Neural cell (in vitro differentiated cells): ENCODE data around the gene CLSTN3. TPM values are rescaled to one million over a fixed set of nuclear protein-coding genes. Genes with fewer than 3 reads are reported as not detected.

Source experiments
- H2AFZ ChIP-seq: fragments of 200-600, 300-800 bp; sonication (generic), shearing (Covaris generic); 2 replicates; pipeline ENCODE4 v1.6.0; 2014; ENCODE audit warnings: low read depth, mild to moderate bottlenecking, antibody characterized with exemption, low read length, moderate library complexity
- H3F3A ChIP-seq: fragments of 200-600 bp; shearing (Covaris generic); 2 replicates; pipeline ENCODE4 v1.6.1; 2016; ENCODE audit warnings: mild to moderate bottlenecking, moderate library complexity, mixed read lengths, antibody characterized with exemption, low read length; ENCODE audit not compliant: insufficient read depth, poor library complexity, severe bottlenecking
- H3K27ac ChIP-seq: fragments of 200-600, 300-800 bp; sonication (generic), shearing (Covaris generic); 2 replicates; pipeline ENCODE4 v1.5.1; 2014; ENCODE audit warnings: mild to moderate bottlenecking, low read length, moderate library complexity
- H3K27me3 ChIP-seq: fragments of 300-800, 200-600 bp; sonication (generic), shearing (Covaris generic); 2 replicates; pipeline ENCODE4 v1.6.0; 2014; ENCODE audit warnings: mild to moderate bottlenecking, low read depth, low read length, moderate library complexity; ENCODE audit not compliant: insufficient read depth
- H3K36me3 ChIP-seq: fragments of 300-800, 200-600 bp; sonication (generic), shearing (Covaris generic); 2 replicates; pipeline ENCODE4 v1.5.1; 2014; ENCODE audit warnings: mild to moderate bottlenecking, antibody characterized with exemption, low read length, moderate library complexity; ENCODE audit not compliant: insufficient read depth
- H3K4me2 ChIP-seq: fragments of 300-800, 200-600 bp; sonication (generic), shearing (Covaris generic); 2 replicates; pipeline ENCODE4 v1.6.0; 2014; ENCODE audit warnings: mild to moderate bottlenecking, low read length
- H3K4me3 ChIP-seq: fragments of 300-800, 200-600 bp; sonication (generic), shearing (Covaris generic); 2 replicates; pipeline ENCODE4 v1.5.1; 2014; ENCODE audit warnings: mild to moderate bottlenecking, low read length, moderate library complexity
- H3K79me2 ChIP-seq: fragments of 200-600 bp; shearing (Covaris generic); replicated peaks from 2 replicates; pipeline ENCODE4 v1.6.0; 2014; ENCODE audit warnings: mild to moderate bottlenecking, low read length, moderate library complexity; ENCODE audit not compliant: insufficient read depth
- H3K9ac ChIP-seq: fragments of 300-800, 200-600 bp; sonication (generic), shearing (Covaris generic); 2 replicates; pipeline ENCODE4 v1.6.1; 2016; ENCODE audit warnings: mild to moderate bottlenecking, low read length, mixed read lengths
- H3K9me2 ChIP-seq: fragments of 200-600 bp; shearing (Covaris generic); 2 replicates; pipeline ENCODE4 v1.6.1; 2016; ENCODE audit warnings: mild to moderate bottlenecking, low read length, mixed read lengths; ENCODE audit not compliant: insufficient read depth
- H3K9me3 ChIP-seq: fragments of 200-600, 300-800 bp; sonication (generic), shearing (Covaris generic); 2 replicates; pipeline ENCODE4 v1.6.1; 2016; ENCODE audit warnings: mild to moderate bottlenecking, mixed run types, low read length, moderate library complexity, mixed read lengths
- H4K20me1 ChIP-seq: fragments of 200-600 bp; shearing (Covaris generic); 2 replicates; pipeline ENCODE4 v1.6.1; 2016; ENCODE audit warnings: mild to moderate bottlenecking, mixed run types; ENCODE audit not compliant: insufficient read depth
- EZH2 ChIP-seq: fragments of 200-600, 300-800 bp; shearing (Covaris generic), sonication (generic); IDR thresholded peaks from 2 replicates; pipeline ENCODE4 v1.6.1; 2014; ENCODE audit warnings: antibody characterized with exemption, low read length, borderline replicate concordance, mild to moderate bottlenecking; ENCODE audit not compliant: insufficient read depth, poor library complexity, severe bottlenecking
- MXI1 ChIP-seq: fragments of 450-650 bp; conservative IDR thresholded peaks from 2 replicates; pipeline ENCODE4 v1.6.1; 2014; ENCODE audit warnings: antibody characterized with exemption, mild to moderate bottlenecking; ENCODE audit not compliant: poor library complexity, severe bottlenecking
- POLR2AphosphoS5 ChIP-seq: IDR thresholded peaks from 2 replicates; pipeline ENCODE4 v1.6.1; 2012
- RAD21 ChIP-seq: fragments of 450-650 bp; conservative IDR thresholded peaks from 2 replicates; pipeline ENCODE4 v1.6.1; 2014; ENCODE audit warnings: antibody characterized with exemption, mild to moderate bottlenecking, moderate library complexity
- REST ChIP-seq: IDR thresholded peaks from 2 replicates; pipeline ENCODE4 v1.6.1; 2012; ENCODE audit warnings: borderline replicate concordance
- SMC3 ChIP-seq: fragments of 450-650 bp; conservative IDR thresholded peaks from 2 replicates; pipeline ENCODE4 v1.6.1; 2014; ENCODE audit warnings: antibody characterized with exemption, mild to moderate bottlenecking, moderate library complexity; ENCODE audit not compliant: poor library complexity
- TAF1 ChIP-seq: IDR thresholded peaks from 2 replicates; pipeline ENCODE4 v1.6.1; 2012; ENCODE audit warnings: low read depth
- polyA plus RNA-seq: library from polyadenylated mRNA; depleted of rRNA; stranded (reverse); fragments of >200 nt; gene quantifications from 2 replicates; pipeline ENCODE4 v1.2.3, GENCODE V29; 2014
- TF ChIP-seq, protein P1 (sequence below): fragments of 450-650 bp; IDR thresholded peaks from 2 replicates; pipeline ENCODE4 v1.5.1; 2014; ENCODE audit warnings: antibody characterized with exemption, mild to moderate bottlenecking, moderate library complexity; ENCODE audit not compliant: poor library complexity, severe bottlenecking

CLSTN3 gene
- polyA plus RNA-seq, 1 donor from 2014 or later, result 61.0 TPM

DNA sequence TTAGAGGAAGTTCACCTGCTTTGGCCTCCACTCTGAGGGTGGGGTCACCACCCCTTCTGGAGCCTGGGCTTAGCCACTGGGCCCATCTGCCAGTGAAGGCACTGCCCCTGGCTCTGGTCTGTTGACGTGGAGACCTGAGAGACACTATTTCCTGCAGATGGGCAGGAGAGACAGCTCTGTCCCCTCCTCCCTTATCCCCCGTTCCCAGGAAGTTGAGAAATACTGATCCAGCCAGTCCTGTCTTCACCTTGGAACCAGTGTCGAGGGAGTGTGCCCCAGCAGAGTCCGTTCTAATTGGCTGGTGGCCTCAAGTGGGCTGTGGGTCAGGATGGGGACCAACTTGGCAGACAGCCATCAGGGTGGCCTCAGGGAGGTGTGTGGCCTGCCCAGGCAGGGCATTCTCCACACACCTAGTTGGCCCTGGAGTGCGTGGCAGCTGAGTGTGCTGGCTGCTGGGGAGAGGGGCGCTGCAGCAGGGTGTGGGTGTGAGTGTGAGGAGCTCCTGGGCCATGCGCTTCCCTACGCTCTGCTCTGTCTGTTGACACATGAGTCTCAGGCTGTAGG, 25.4 kb downstream of the CLSTN3 start (continued):
- TF ChIP-seq MXI1, result no peak

DNA sequence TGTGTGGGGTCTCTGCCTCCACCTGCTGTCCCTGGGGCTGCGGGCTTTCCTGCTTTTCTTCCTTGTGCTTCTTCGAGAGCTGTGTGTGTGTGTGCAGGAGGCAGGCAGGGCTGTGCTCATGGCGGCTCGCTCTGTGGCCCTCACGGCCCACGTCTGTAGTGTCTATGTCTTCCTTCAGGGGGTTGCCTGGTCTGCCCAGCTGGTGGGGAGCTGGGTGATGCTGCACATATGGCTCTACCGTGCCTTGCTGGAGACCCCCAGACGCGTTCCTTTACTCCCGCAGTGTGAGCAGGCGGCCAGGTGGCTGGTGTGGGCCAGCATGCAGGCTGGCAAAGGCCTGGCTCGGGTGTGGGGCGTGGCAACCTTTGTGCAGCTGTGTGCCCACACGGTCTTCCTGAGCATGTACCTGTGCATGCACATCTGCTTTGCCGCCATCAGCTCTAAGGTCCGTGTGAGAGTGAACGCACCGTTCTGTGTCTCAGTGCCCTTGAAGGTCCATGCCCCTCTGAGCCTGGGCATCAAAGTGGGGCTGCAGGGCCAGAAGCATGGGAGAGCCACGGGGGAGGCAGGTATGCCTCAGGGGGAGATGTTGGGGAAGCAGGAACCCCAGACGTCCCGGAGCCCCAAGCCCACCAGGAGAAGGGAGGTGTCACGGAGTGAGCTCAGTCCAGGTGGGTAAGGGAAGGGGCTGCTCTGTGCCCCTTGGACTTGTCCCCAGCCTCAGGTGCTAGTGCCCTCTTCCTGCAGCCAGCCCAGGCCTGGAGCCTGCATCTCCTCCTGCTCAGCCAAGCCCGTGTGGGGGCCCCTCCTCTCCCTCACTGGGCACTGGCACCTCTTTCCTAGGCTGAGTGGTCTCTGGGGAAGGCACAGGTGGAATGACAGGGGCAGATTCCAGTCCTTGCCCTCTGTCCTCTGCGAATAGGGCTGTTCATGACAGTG, 26.4 kb downstream of the CLSTN3 start:
- H3K9me3 ChIP-seq, result no peaks in the 10 kb centered on the region
- H4K20me1 ChIP-seq, result no peaks in the 10 kb centered on the region
- no peak overlapping the region for H3K9ac ChIP-seq
- H3K4me3 ChIP-seq, result no peak overlapping the region
- no peaks in the 10 kb centered on the region for H3K9me2 ChIP-seq
- no peaks in the 10 kb centered on the region for H3F3A ChIP-seq
- H2AFZ ChIP-seq, result no peak overlapping the region
- TF ChIP-seq REST, result no peak
- TF ChIP-seq SMC3, result no peak
- no peak for TF ChIP-seq TAF1
- no peaks in the 10 kb centered on the region for H3K27me3 ChIP-seq
- no peak overlapping the region for H3K27ac ChIP-seq
- no peaks in the 10 kb centered on the region for H3K79me2 ChIP-seq
- H3K4me2 ChIP-seq, result no peak overlapping the region
- H3K36me3 ChIP-seq, result peaks cover 14% of the 10 kb centered on the region

GRCh38 chr12:7157391-7157790, 27.2 kb downstream of the CLSTN3 start:
- no peak overlapping the region for H3K4me3 ChIP-seq
- H3K79me2 ChIP-seq, result no peaks in the 10 kb centered on the region
- H4K20me1 ChIP-seq, result no peaks in the 10 kb centered on the region
- H3K4me2 ChIP-seq, result no peak overlapping the region
- no peak overlapping the region for H2AFZ ChIP-seq
- no peaks in the 10 kb centered on the region for H3K9me2 ChIP-seq
- H3K9me3 ChIP-seq, result no peaks in the 10 kb centered on the region
- H3K9ac ChIP-seq, result no peak overlapping the region
- no peaks in the 10 kb centered on the region for H3F3A ChIP-seq
- H3K27ac ChIP-seq, result no peak overlapping the region
- peaks cover 14% of the 10 kb centered on the region for H3K36me3 ChIP-seq
- H3K27me3 ChIP-seq, result no peaks in the 10 kb centered on the region
- TF ChIP-seq MXI1 (no peak), POLR2AphosphoS5 (no peak), TAF1 (no peak), EZH2 (no peak), RAD21 (no peak), SMC3 (no peak)
- TF ChIP-seq, protein P1, sequence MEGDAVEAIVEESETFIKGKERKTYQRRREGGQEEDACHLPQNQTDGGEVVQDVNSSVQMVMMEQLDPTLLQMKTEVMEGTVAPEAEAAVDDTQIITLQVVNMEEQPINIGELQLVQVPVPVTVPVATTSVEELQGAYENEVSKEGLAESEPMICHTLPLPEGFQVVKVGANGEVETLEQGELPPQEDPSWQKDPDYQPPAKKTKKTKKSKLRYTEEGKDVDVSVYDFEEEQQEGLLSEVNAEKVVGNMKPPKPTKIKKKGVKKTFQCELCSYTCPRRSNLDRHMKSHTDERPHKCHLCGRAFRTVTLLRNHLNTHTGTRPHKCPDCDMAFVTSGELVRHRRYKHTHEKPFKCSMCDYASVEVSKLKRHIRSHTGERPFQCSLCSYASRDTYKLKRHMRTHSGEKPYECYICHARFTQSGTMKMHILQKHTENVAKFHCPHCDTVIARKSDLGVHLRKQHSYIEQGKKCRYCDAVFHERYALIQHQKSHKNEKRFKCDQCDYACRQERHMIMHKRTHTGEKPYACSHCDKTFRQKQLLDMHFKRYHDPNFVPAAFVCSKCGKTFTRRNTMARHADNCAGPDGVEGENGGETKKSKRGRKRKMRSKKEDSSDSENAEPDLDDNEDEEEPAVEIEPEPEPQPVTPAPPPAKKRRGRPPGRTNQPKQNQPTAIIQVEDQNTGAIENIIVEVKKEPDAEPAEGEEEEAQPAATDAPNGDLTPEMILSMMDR, result no peak
